A549 (cell line): ENCODE data around the gene PTPRCAP. TPM values are rescaled to one million over a fixed set of nuclear protein-coding genes. Genes with fewer than 3 reads are reported as not detected.

Source experiments
- ATAC-seq, 2 experiments: fragments of 200-7000 bp in 1 of 2; fragments of >200 bp in 1 of 2; cut with Nextera tagmentation in 1 of 2; cut with Tn5 transposase in 1 of 2; 3 replicates each; pipeline versions ENCODE4 v1.8.0 to v1.9.1; 2018 to 2020; ENCODE audit warnings: mild to moderate bottlenecking in 1 of 2, moderate library complexity in 1 of 2
- CTCF ChIA-PET: fragments of 300-600 bp; sonication (Branson Sonifier 250); formaldehyde crosslinking; extraction: SDS; loops from one replicate; lab custom pipeline; 2021; ENCODE audit warnings: antibody characterized with exemption, inconsistent platforms; lab: Yijun Ruan, JAX
- POLR2A ChIA-PET: fragments of 350-600 bp; formaldehyde crosslinking; extraction: SDS; loops from one replicate; lab custom pipeline; 2021; ENCODE audit warnings: antibody characterized with exemption, inconsistent platforms; lab: Yijun Ruan, JAX
- DNase-seq, 2 experiments: peaks; one replicate each; pipeline versions ENCODE4 v3.0.0 to v3.0.0-alpha.2; 2011 to 2016; ENCODE audit warnings: low read depth in 1 of 2, low spot score in 1 of 2
- FAIRE-seq: peaks from 2 replicates; lab custom pipeline; 2011; peaks lifted over from hg19 to GRCh38; lab: Jason Lieb, UNC
- H3K27ac ChIP-seq, 2 experiments: fragments of >200 bp; sonication (Bioruptor Twin); formaldehyde crosslinking; 3 replicates each; pipeline ENCODE4 v1.5.1; 2016 to 2017
- H3K4me1 ChIP-seq: fragments of >200 bp; sonication (Bioruptor Twin); formaldehyde crosslinking; 3 replicates; pipeline ENCODE4 v1.6.1; 2016
- H3K4me2 ChIP-seq: fragments of >200 bp; sonication (Bioruptor Twin); formaldehyde crosslinking; 3 replicates; pipeline ENCODE4 v1.6.1; 2016
- H3K4me3 ChIP-seq: fragments of >200 bp; sonication (Bioruptor Twin); formaldehyde crosslinking; 3 replicates; pipeline ENCODE4 v1.5.1; 2016
- H3K9me3 ChIP-seq: fragments of >200 bp; sonication (Bioruptor Twin); formaldehyde crosslinking; 3 replicates; pipeline ENCODE4 v1.6.1; 2016
- ATOH8 ChIP-seq: fragments of 250-450 bp; sonication (Bioruptor Pico); IDR thresholded peaks from 2 replicates; pipeline ENCODE4 v1.5.0; 2020; ENCODE audit warnings: low read depth, mild to moderate bottlenecking, moderate library complexity
- CBX8 ChIP-seq: fragments of 200-600 bp; sonication (generic); IDR thresholded peaks from 2 replicates; pipeline ENCODE4 v1.6.1; 2016
- CEBPB ChIP-seq, 2 experiments: fragments of >200 bp in 1 of 2; sonication (Bioruptor Twin) in 1 of 2; formaldehyde crosslinking in 1 of 2; IDR thresholded peaks; 2 replicates each; pipeline ENCODE4 v1.6.1; 2012 to 2016
- CHD2 ChIP-seq: fragments of 150-350 bp; IDR thresholded peaks from 2 replicates; pipeline ENCODE4 v1.6.1; 2014; ENCODE audit warnings: low read length; ENCODE audit not compliant: partially characterized antibody
- CHD4 ChIP-seq: fragments of 200-600 bp; sonication (generic); IDR thresholded peaks from 2 replicates; pipeline ENCODE4 v1.6.1; 2016; ENCODE audit warnings: antibody characterized with exemption, mild to moderate bottlenecking, borderline replicate concordance
- E2F6 ChIP-seq: IDR thresholded peaks from 2 replicates; pipeline ENCODE4 v1.6.1; 2012; ENCODE audit warnings: low read depth, borderline replicate concordance
- EHF ChIP-seq: fragments of 250-450 bp; sonication (Bioruptor Pico); IDR thresholded peaks from 2 replicates; pipeline ENCODE4 v1.5.0; 2020; ENCODE audit warnings: mild to moderate bottlenecking
- EHMT2 ChIP-seq: fragments of 200-600 bp; sonication (generic); IDR thresholded peaks from 2 replicates; pipeline ENCODE4 v1.6.1; 2016; ENCODE audit warnings: antibody characterized with exemption, low read depth, mild to moderate bottlenecking, moderate library complexity
- FOSB ChIP-seq: fragments of 250-450 bp; sonication (Bioruptor Pico); IDR thresholded peaks from 2 replicates; pipeline ENCODE4 v1.5.0; 2020; ENCODE audit warnings: mild to moderate bottlenecking, moderate library complexity
- KDM1A ChIP-seq: fragments of 200-600 bp; sonication (generic); IDR thresholded peaks from 2 replicates; pipeline ENCODE4 v1.6.1; 2016; ENCODE audit warnings: low read depth, mild to moderate bottlenecking
- MAX ChIP-seq: IDR thresholded peaks from 2 replicates; pipeline ENCODE4 v1.6.1; 2012
- NR3C1 ChIP-seq: fragments of >200 bp; sonication (Bioruptor Twin); formaldehyde crosslinking; IDR thresholded peaks from 3 replicates; pipeline ENCODE4 v1.6.1; 2017
- PHF8 ChIP-seq: fragments of 200-600 bp; sonication (generic); IDR thresholded peaks from 2 replicates; pipeline ENCODE4 v1.6.1; 2016; ENCODE audit warnings: low read depth, mild to moderate bottlenecking, antibody characterized with exemption, moderate library complexity, borderline replicate concordance
- RFX5 ChIP-seq: fragments of 450-650 bp; IDR thresholded peaks from 2 replicates; pipeline ENCODE4 v1.7.1; 2014; ENCODE audit warnings: antibody characterized with exemption, mild to moderate bottlenecking, moderate library complexity
- RNF2 ChIP-seq: fragments of 200-600 bp; sonication (generic); IDR thresholded peaks from 2 replicates; pipeline ENCODE4 v1.6.1; 2016; ENCODE audit warnings: low read depth, mild to moderate bottlenecking, antibody characterized with exemption, moderate library complexity, borderline replicate concordance
- SREBF2 ChIP-seq: fragments of 450-650 bp; IDR thresholded peaks from 2 replicates; pipeline ENCODE4 v1.6.1; 2014; ENCODE audit warnings: mild to moderate bottlenecking, moderate library complexity
- ZC3H11A ChIP-seq: fragments of 450-650 bp; IDR thresholded peaks from 2 replicates; pipeline ENCODE4 v1.6.1; 2014; ENCODE audit warnings: antibody characterized with exemption, mild to moderate bottlenecking
- ZNF302 ChIP-seq: fragments of 250-450 bp; sonication (Bioruptor Pico); IDR thresholded peaks from 2 replicates; pipeline ENCODE4 v1.9.0; 2021; ENCODE audit warnings: inconsistent platforms, mild to moderate bottlenecking, moderate library complexity
- ZSCAN20 ChIP-seq: fragments of 250-450 bp; sonication (Bioruptor Pico); IDR thresholded peaks from 2 replicates; pipeline ENCODE4 v1.8.0; 2022; ENCODE audit warnings: mild to moderate bottlenecking, moderate library complexity
- WGBS: methylation state at CpG from one replicate; pipeline ENCODE4 v1.1.6; 2017; ENCODE audit errors: missing lambda C conversion rate; 5-methylcytosine and 5-hydroxymethylcytosine counted together
- polyA plus RNA-seq, 4 experiments: library from polyadenylated mRNA; depleted of rRNA in 3 of 4; stranded (reverse); fragments of >200 nt; fragmentation: RNase III in 1 of 4; extraction: RNeasy Plus Mini Kit Qiagen cat#74134 plus additional on column Dnase treatment in 1 of 4; gene quantifications; 2 replicates in 3 of 4; 3 replicates in 1 of 4; pipeline ENCODE4 v1.2.3, GENCODE V29; 2011 to 2017
- TF ChIP-seq, protein P1 (sequence below): fragments of >200 bp; sonication (Bioruptor Twin); formaldehyde crosslinking; IDR thresholded peaks from 3 replicates; pipeline ENCODE4 v1.6.1; 2016
- TF ChIP-seq, protein P2 (sequence below): fragments of >200 bp; sonication (Bioruptor Twin); formaldehyde crosslinking; IDR thresholded peaks from 3 replicates; pipeline ENCODE4 v1.5.1; 2016

PTPRCAP gene
- polyA plus RNA-seq, 2 of the 4 experiments (the other 2 are of a cell fraction) = 0.34 to 0.56 TPM

- TF ChIP-seq, protein P1, sequence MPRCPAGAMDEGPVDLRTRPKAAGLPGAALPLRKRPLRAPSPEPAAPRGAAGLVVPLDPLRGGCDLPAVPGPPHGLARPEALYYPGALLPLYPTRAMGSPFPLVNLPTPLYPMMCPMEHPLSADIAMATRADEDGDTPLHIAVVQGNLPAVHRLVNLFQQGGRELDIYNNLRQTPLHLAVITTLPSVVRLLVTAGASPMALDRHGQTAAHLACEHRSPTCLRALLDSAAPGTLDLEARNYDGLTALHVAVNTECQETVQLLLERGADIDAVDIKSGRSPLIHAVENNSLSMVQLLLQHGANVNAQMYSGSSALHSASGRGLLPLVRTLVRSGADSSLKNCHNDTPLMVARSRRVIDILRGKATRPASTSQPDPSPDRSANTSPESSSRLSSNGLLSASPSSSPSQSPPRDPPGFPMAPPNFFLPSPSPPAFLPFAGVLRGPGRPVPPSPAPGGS = 0 out of 3 replicates have a peak, but pooled peaks have one; percentile 47
- no peak for TF ChIP-seq SREBF2
- TF ChIP-seq RNF2 = peak; percentile 29; the same call in 1 of the 2 replicates
Observed at GRCh38 chr11:67391304-67392182, 45.9 kb downstream of the PTPRCAP start, which contains the start of gene RAD9A (continued).

GRCh38 chr11:67390947-67391303 is 46.6 kb downstream of the PTPRCAP start:
- POLR2A ChIA-PET = interaction anchor here (0.7 to 2.5 kb wide), 4 partner anchors 11 to 38 kb away, joined by 3 to 21 read pairs (median 9); partner anchors contain the start of genes POLD4 and PPP1CA
- 23% methylated on average over 15 of the region's 15 CpGs for WGBS
- TF ChIP-seq, protein P2, sequence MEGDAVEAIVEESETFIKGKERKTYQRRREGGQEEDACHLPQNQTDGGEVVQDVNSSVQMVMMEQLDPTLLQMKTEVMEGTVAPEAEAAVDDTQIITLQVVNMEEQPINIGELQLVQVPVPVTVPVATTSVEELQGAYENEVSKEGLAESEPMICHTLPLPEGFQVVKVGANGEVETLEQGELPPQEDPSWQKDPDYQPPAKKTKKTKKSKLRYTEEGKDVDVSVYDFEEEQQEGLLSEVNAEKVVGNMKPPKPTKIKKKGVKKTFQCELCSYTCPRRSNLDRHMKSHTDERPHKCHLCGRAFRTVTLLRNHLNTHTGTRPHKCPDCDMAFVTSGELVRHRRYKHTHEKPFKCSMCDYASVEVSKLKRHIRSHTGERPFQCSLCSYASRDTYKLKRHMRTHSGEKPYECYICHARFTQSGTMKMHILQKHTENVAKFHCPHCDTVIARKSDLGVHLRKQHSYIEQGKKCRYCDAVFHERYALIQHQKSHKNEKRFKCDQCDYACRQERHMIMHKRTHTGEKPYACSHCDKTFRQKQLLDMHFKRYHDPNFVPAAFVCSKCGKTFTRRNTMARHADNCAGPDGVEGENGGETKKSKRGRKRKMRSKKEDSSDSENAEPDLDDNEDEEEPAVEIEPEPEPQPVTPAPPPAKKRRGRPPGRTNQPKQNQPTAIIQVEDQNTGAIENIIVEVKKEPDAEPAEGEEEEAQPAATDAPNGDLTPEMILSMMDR = no peak
- no peak for TF ChIP-seq EHF (CRISPR knock-in tag)
- no peak for TF ChIP-seq CEBPB (IDR thresholded peaks at IDR 0.05)
- no peak for TF ChIP-seq EHMT2
- no peak for TF ChIP-seq ZSCAN20 (CRISPR knock-in tag)
- TF ChIP-seq CBX8 = no peak
- TF ChIP-seq CHD4 = no peak
- no peak for TF ChIP-seq PHF8
- TF ChIP-seq MAX = no peak
- no peak for TF ChIP-seq FOSB (CRISPR knock-in tag)
- TF ChIP-seq ZNF302 (CRISPR knock-in tag) = no peak
- no peak for TF ChIP-seq CHD2
- TF ChIP-seq NR3C1 = no peak
- no peak for TF ChIP-seq E2F6
- TF ChIP-seq KDM1A = no peak
- no peak for TF ChIP-seq ZC3H11A
- no peak for TF ChIP-seq RFX5
- no peak for TF ChIP-seq RNF2
- TF ChIP-seq, protein P1 = no peak
- no peak for TF ChIP-seq ATOH8
- TF ChIP-seq, all 56 proteins: peak for 0
- peaks cover 20% of the 10 kb centered on the region; the same call in 2 of the 3 replicates for H3K4me1 ChIP-seq
- H3K9me3 ChIP-seq = no peaks in the 10 kb centered on the region
- CTCF ChIA-PET = interaction anchor here (1.0 to 46.2 kb wide), 6 partner anchors 1 to 73 kb away, joined by 3 to 1913 read pairs (median 320); partner anchors contain the start of genes CLCF1, POLD4, PPP1CA and RAD9A
- peak overlapping the region; percentile 92 for H3K4me2 ChIP-seq
- peak overlapping the region; percentile 77 for H3K4me3 ChIP-seq
- FAIRE-seq (no peak), ATAC-seq (peak in 1 of 2 experiments; percentile 2; a peak in 2 of 6 replicates), DNase-seq (no peak)
- H3K27ac ChIP-seq = peak overlapping the region; percentile 85 to 90
